ENCODE data around the gene SLC8A1.

The SLC8A1 gene

GRCh38 chr2:40394597-40394996, 57.3 kb downstream of the SLC8A1 start:
- DNase-seq (ENCODE audit: low read depth): no peak
- TF ChIP-seq MAX (IDR thresholded peaks at IDR 0.05; ENCODE audit: low read depth, low read length) (no peak), POLR2A (IDR thresholded peaks at IDR 0.05; ENCODE audit: extremely low read depth, insufficient read length) (no peak), CTCF (IDR thresholded peaks at IDR 0.05; ENCODE audit: low read depth, low read length) (no peak), MYC (IDR thresholded peaks at IDR 0.05; ENCODE audit: low read depth, low read length) (no peak)
- H3K4me3 ChIP-seq (ENCODE audit: low read depth, low read length): no peak overlapping the region

GRCh38 chr2:40394031-40394430, 57.9 kb downstream of the SLC8A1 start:
- TF ChIP-seq MAX (IDR thresholded peaks at IDR 0.05; ENCODE audit: low read depth, low read length): no peak
- TF ChIP-seq MYC (IDR thresholded peaks at IDR 0.05; ENCODE audit: low read depth, low read length): no peak
- no peak for TF ChIP-seq POLR2A (IDR thresholded peaks at IDR 0.05; ENCODE audit: extremely low read depth, insufficient read length)
- no peak for TF ChIP-seq CTCF (IDR thresholded peaks at IDR 0.05; ENCODE audit: low read depth, low read length)
- DNase-seq (ENCODE audit: low read depth): peak; percentile 60
- no peak overlapping the region for H3K4me3 ChIP-seq (ENCODE audit: low read depth, low read length)

GRCh38 chr2:40388161-40388560, 63.7 kb downstream of the SLC8A1 start:
- no peak for DNase-seq (ENCODE audit: low read depth)

GRCh38 chr2:40386177-40386576, 65.7 kb downstream of the SLC8A1 start:
- no peak for DNase-seq (ENCODE audit: low read depth)
- no peak overlapping the region for H3K4me3 ChIP-seq (ENCODE audit: low read depth, low read length)
- TF ChIP-seq POLR2A (IDR thresholded peaks at IDR 0.05; ENCODE audit: extremely low read depth, insufficient read length): no peak
- TF ChIP-seq CTCF (IDR thresholded peaks at IDR 0.05; ENCODE audit: low read depth, low read length): no peak
- TF ChIP-seq MYC (IDR thresholded peaks at IDR 0.05; ENCODE audit: low read depth, low read length): no peak
- TF ChIP-seq MAX (IDR thresholded peaks at IDR 0.05; ENCODE audit: low read depth, low read length): no peak

More at GRCh38 chr2:40388161-40388560, 63.7 kb downstream of the SLC8A1 start:
- H3K4me3 ChIP-seq (ENCODE audit: low read depth, low read length): no peak overlapping the region
- TF ChIP-seq POLR2A (IDR thresholded peaks at IDR 0.05; ENCODE audit: extremely low read depth, insufficient read length): no peak
- TF ChIP-seq MAX (IDR thresholded peaks at IDR 0.05; ENCODE audit: low read depth, low read length): no peak

- H3K4me3 ChIP-seq (ENCODE audit: low read depth, low read length): peak overlapping the region; percentile 1
- TF ChIP-seq MAX (IDR thresholded peaks at IDR 0.05; ENCODE audit: low read depth, low read length): no peak
- TF ChIP-seq MYC (IDR thresholded peaks at IDR 0.05; ENCODE audit: low read depth, low read length): 0 out of 2 replicates have a peak, but pooled peaks have one; percentile 20
- DNase-seq (ENCODE audit: low read depth): peak; percentile 93
Measured at GRCh38 chr2:40384714-40385113, 67.2 kb downstream of the SLC8A1 start.

GRCh38 chr2:40384233-40384632, 67.7 kb downstream of the SLC8A1 start:
- peak; percentile 36 for DNase-seq (ENCODE audit: low read depth)
- no peak for TF ChIP-seq CTCF (IDR thresholded peaks at IDR 0.05; ENCODE audit: low read depth, low read length)
- no peak for TF ChIP-seq POLR2A (IDR thresholded peaks at IDR 0.05; ENCODE audit: extremely low read depth, insufficient read length)
- TF ChIP-seq MYC (IDR thresholded peaks at IDR 0.05; ENCODE audit: low read depth, low read length): no peak
- TF ChIP-seq MAX (IDR thresholded peaks at IDR 0.05; ENCODE audit: low read depth, low read length): no peak
- H3K4me3 ChIP-seq (ENCODE audit: low read depth, low read length): peak overlapping the region; percentile 1

GRCh38 chr2:40380721-40381120, 71.2 kb downstream of the SLC8A1 start:
- DNase-seq (ENCODE audit: low read depth): no peak
- H3K4me3 ChIP-seq (ENCODE audit: low read depth, low read length): no peak overlapping the region
- TF ChIP-seq POLR2A (IDR thresholded peaks at IDR 0.05; ENCODE audit: extremely low read depth, insufficient read length): no peak
- no peak for TF ChIP-seq MYC (IDR thresholded peaks at IDR 0.05; ENCODE audit: low read depth, low read length)
- TF ChIP-seq CTCF (IDR thresholded peaks at IDR 0.05; ENCODE audit: low read depth, low read length): no peak
- TF ChIP-seq MAX (IDR thresholded peaks at IDR 0.05; ENCODE audit: low read depth, low read length): no peak
